ENCODE measurements around the gene SYT1.

The SYT1 gene

GRCh38 chr12:79236920-79237319 is 372.3 kb downstream of the SYT1 start:
- DNase-seq: no peak

- no peak for DNase-seq
These were observed 373.7 kb downstream of the SYT1 start for GRCh38 chr12:79238246-79238645.

- no peak for DNase-seq
These were observed 382.9 kb downstream of the SYT1 start for GRCh38 chr12:79247494-79247893.

GRCh38 chr12:79250186-79250585 is 385.6 kb downstream of the SYT1 start:
- DNase-seq: no peak

- no peak for DNase-seq
These were observed 386.6 kb downstream of the SYT1 start for GRCh38 chr12:79250960-79251755.

GRCh38 chr12:79252358-79253075 is 387.9 kb downstream of the SYT1 start:
- no peak for DNase-seq

GRCh38 chr12:79255288-79255687 is 390.7 kb downstream of the SYT1 start:
- no peak for DNase-seq

GRCh38 chr12:79260923-79261322 is 396.3 kb downstream of the SYT1 start:
- DNase-seq: no peak

- DNase-seq: no peak
These were observed 398.4 kb downstream of the SYT1 start for GRCh38 chr12:79262938-79263337.

GRCh38 chr12:79266343-79267144 is 402.0 kb downstream of the SYT1 start:
- DNase-seq: no peak

GRCh38 chr12:79267580-79267979 is 403.0 kb downstream of the SYT1 start:
- no peak for DNase-seq

GRCh38 chr12:79274501-79275064 is 410.0 kb downstream of the SYT1 start:
- no peak for DNase-seq

- DNase-seq: no peak
These were observed 411.1 kb downstream of the SYT1 start for GRCh38 chr12:79275631-79276030.

GRCh38 chr12:79283364-79283763 is 418.8 kb downstream of the SYT1 start:
- DNase-seq: no peak

GRCh38 chr12:79288911-79289310 is 424.3 kb downstream of the SYT1 start:
- DNase-seq: no peak

GRCh38 chr12:79291711-79292110 is 427.1 kb downstream of the SYT1 start:
- DNase-seq: no peak

GRCh38 chr12:79294590-79294989 is 430.0 kb downstream of the SYT1 start:
- peak; percentile 5 for DNase-seq

- DNase-seq: no peak
These were observed 431.0 kb downstream of the SYT1 start for GRCh38 chr12:79295572-79295971.

GRCh38 chr12:79296133-79296532 is 431.6 kb downstream of the SYT1 start:
- DNase-seq: no peak

- peak; percentile 30 for DNase-seq
These were observed 432.3 kb downstream of the SYT1 start for GRCh38 chr12:79296871-79297270.

GRCh38 chr12:79298506-79298905 is 433.9 kb downstream of the SYT1 start:
- DNase-seq: peak; percentile 78

- no peak for DNase-seq
These were observed 435.0 kb downstream of the SYT1 start for GRCh38 chr12:79299447-79300198.

- DNase-seq: no peak
These were observed 435.6 kb downstream of the SYT1 start for GRCh38 chr12:79300199-79300568.

Data from NCI-H1694 (cell line).